Type B pancreatic cell (in vitro differentiated cells): ENCODE measurements around the gene SLC7A7. TPM values are rescaled to one million over a fixed set of nuclear protein-coding genes. Genes with fewer than 3 reads are reported as not detected.

Experiments used
- DNase-seq: peaks from one replicate; pipeline ENCODE4 v3.0.0; 2021; ENCODE audit warnings: mixed read lengths; ENCODE audit not compliant: unreplicated experiment; ENCODE audit errors: extremely low spot score
- H3K27ac Mint-ChIP-seq: 2 replicates; pipeline ENCODE4 v1.8.0; 2021; ENCODE audit warnings: mild to moderate bottlenecking, mixed read lengths
- H3K27me3 Mint-ChIP-seq: 2 replicates; pipeline ENCODE4 v1.8.0; 2021; ENCODE audit warnings: mixed read lengths
- H3K36me3 Mint-ChIP-seq: 2 replicates; pipeline ENCODE4 v1.8.0; 2021; ENCODE audit warnings: mixed read lengths
- H3K4me1 Mint-ChIP-seq: one replicate; pipeline ENCODE4 v1.8.0; 2021; ENCODE audit warnings: mixed read lengths; ENCODE audit not compliant: unreplicated experiment
- H3K4me3 Mint-ChIP-seq: 2 replicates; pipeline ENCODE4 v1.8.0; 2021; ENCODE audit warnings: mild to moderate bottlenecking, mixed read lengths
- H3K9me3 Mint-ChIP-seq: 2 replicates; pipeline ENCODE4 v1.8.0; 2021; ENCODE audit warnings: mixed read lengths
- total RNA-seq: library from RNA; stranded (reverse); gene quantifications from 2 replicates; pipeline ENCODE4 v1.2.1, GENCODE V29; 2021; ENCODE audit warnings: low replicate concordance
- TF ChIP-seq, protein P1 (sequence below): fragments of 200-600 bp; sonication (generic); conservative IDR thresholded peaks from 2 replicates; pipeline ENCODE4 v1.5.0; 2021; ENCODE audit warnings: antibody characterized with exemption, mild to moderate bottlenecking

Gene SLC7A7
- total RNA-seq, 1 donor from 2014 or later: 9.7 TPM

DNA sequence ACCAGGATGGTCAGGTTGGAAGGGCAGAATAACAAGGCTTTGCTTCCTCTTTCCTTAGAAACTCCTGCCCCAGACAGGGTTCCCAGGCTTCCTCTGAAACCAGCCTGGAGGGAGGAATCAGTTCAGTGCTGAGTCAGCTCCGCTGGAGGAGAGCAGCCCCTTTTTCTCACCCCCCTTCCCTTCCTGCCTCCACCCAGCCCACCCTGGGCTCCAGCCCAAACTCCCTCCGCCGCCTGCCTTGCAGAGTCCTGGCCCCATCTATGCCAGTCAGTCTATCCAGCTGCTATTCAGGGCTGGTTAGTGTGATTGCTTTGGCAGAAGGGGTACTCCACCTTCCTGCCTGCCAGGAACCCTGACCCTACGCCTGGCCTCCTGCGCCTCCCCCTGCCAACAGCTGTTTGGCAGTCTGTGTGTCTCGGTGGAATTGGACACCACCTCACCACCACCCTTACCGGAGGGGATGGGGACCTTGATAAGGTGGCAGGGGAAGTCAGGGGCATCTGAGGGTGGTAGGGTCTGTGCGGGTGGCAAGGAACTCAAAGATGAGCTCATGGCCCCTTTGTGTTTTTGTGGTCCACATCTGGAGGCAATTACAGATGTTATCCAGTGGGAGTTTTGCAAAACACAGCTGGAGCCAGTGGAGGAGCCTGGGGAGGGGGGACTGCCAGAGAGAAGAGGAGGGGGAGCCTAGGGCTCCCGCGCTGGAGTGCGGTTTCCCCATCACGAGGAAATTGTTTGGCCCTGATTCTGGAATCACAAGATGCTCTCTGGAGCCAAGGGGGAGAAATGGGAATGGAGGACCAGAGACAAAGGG lies 33.3 kb upstream of the SLC7A7 start:
- TF ChIP-seq, protein P1, sequence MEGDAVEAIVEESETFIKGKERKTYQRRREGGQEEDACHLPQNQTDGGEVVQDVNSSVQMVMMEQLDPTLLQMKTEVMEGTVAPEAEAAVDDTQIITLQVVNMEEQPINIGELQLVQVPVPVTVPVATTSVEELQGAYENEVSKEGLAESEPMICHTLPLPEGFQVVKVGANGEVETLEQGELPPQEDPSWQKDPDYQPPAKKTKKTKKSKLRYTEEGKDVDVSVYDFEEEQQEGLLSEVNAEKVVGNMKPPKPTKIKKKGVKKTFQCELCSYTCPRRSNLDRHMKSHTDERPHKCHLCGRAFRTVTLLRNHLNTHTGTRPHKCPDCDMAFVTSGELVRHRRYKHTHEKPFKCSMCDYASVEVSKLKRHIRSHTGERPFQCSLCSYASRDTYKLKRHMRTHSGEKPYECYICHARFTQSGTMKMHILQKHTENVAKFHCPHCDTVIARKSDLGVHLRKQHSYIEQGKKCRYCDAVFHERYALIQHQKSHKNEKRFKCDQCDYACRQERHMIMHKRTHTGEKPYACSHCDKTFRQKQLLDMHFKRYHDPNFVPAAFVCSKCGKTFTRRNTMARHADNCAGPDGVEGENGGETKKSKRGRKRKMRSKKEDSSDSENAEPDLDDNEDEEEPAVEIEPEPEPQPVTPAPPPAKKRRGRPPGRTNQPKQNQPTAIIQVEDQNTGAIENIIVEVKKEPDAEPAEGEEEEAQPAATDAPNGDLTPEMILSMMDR: no peak
- no peak for DNase-seq
- peaks cover under 1% of the 10 kb centered on the region for H3K36me3 Mint-ChIP-seq
- H3K27ac Mint-ChIP-seq: peak overlapping the region; percentile 84
- H3K27me3 Mint-ChIP-seq: no peaks in the 10 kb centered on the region
- no peaks in the 10 kb centered on the region for H3K9me3 Mint-ChIP-seq
- H3K4me1 Mint-ChIP-seq: peaks cover 27% of the 10 kb centered on the region
- peak overlapping the region; percentile 73 for H3K4me3 Mint-ChIP-seq

DNA sequence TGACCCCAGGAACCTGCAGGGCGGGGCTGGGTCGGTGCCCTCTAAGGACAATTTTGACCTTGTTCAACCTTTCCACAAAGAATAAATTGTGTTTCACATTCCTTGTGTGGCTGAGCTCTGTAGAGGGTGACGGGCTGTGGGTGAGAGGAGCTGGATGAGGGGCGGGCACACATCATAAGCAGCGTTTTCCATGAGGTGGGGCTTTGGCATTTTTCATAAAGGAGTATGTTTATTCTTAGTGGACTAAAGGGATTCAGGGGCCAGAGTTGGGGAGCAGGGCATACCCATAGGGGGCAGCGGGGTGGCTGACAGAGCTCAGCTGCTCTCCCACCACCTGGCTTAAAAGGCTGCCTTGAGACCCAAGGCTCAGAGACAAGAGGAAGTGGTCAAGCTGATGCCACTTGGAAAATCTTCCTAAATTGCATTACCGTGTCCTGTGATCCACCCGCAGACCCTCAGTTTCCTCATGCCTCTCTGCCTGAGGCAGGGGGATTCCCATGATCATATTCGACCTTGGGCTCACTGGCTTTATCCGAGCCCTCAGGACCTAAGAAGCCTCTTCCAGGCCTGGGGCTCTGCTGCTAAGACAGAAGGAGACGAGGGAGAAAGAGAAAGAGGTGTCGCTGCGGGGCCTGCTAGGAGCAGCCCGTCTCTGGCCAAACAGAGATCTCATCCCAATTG lies 32.6 kb upstream of the SLC7A7 start:
- Mint-ChIP-seq H3K9me3 (no peaks in the 10 kb centered on the region), H3K36me3 (peaks cover 3% of the 10 kb centered on the region), H3K27me3 (no peaks in the 10 kb centered on the region), H3K4me1 (peaks cover 21% of the 10 kb centered on the region), H3K27ac (peak overlapping the region; percentile 84), H3K4me3 (peak overlapping the region; percentile 73)
- no peak for DNase-seq
- TF ChIP-seq, protein P1: no peak

DNA sequence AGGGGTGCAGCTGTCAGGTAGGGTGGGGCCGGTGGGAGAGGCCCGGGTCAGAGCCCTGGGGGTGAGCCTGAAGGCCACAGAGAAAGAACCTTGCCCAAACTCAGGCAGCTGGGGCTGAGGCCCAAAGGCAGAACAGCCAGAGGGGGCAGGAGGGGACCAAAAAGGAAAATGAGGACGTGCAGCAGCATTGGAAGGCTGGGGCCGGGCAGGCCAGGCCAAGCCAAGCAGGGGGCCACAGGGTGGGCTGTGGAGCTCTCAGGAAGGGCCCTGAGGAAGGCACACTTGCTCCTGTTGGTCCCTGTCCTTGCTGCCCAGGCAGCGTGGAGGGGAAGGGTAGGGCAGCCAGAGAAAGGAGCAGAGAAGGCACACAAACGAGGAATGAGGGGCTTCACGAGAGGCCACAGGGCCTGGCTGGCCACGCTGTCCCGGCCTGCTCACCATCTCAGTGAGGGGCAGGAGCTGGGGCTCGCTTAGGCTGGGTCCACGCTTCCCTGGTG lies 31.6 kb upstream of the SLC7A7 start:
- H3K27me3 Mint-ChIP-seq: no peaks in the 10 kb centered on the region
- TF ChIP-seq, protein P1: no peak
- peaks cover 3% of the 10 kb centered on the region for H3K36me3 Mint-ChIP-seq
- no peak for DNase-seq
- peaks cover 19% of the 10 kb centered on the region for H3K4me1 Mint-ChIP-seq
- H3K4me3 Mint-ChIP-seq: no peak overlapping the region
- H3K27ac Mint-ChIP-seq: no peak overlapping the region
- no peaks in the 10 kb centered on the region for H3K9me3 Mint-ChIP-seq

DNA sequence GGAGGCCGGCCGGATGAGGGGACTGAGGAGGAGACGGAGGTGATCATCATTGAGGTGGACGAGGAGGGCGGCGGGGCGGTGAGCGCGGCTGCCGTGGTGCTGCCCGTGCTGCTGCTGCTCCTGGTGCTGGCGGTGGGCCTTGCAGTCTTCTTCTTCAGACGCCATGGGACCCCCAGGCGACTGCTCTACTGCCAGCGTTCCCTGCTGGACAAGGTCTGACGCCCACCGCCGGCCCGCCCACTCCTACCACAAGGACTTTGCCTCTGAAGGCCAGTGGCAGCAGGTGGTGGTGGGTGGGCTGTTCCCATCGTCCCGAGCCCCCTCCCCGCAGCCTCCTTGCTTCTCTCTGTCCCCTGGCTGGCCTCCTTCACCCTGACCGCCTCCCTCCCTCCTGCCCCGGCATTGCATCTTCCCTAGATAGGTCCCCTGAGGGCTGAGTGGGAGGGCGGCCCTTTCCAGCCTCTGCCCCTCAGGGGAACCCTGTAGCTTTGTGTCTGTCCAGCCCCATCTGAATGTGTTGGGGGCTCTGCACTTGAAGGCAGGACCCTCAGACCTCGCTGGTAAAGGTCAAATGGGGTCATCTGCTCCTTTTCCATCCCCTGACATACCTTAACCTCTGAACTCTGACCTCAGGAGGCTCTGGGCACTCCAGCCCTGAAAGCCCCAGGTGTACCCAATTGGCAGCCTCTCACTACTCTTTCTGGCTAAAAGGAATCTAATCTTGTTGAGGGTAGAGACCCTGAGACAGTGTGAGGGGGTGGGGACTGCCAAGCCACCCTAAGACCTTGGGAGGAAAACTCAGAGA lies 30.8 kb upstream of the SLC7A7 start:
- Mint-ChIP-seq H3K9me3 (no peaks in the 10 kb centered on the region), H3K27ac (no peak overlapping the region), H3K4me1 (peaks cover 19% of the 10 kb centered on the region), H3K4me3 (no peak overlapping the region), H3K27me3 (no peaks in the 10 kb centered on the region), H3K36me3 (peaks cover 8% of the 10 kb centered on the region)
- DNase-seq: no peak
- TF ChIP-seq, protein P1: no peak

DNA sequence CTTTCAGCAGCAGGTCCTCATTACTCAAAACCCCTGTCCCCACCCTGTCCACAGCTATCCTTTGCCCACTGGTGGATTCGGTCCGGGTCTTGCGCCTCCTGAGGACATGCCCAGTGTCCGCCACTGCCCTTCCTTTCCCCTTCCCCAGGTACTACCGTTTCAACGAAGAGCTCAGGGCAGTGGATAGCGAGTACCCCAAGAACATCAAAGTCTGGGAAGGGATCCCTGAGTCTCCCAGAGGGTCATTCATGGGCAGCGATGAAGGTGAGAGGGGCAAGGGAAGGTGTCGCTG lies 29.8 kb upstream of the SLC7A7 start:
- peaks cover 8% of the 10 kb centered on the region for H3K36me3 Mint-ChIP-seq
- TF ChIP-seq, protein P1: no peak
- H3K27ac Mint-ChIP-seq: no peak overlapping the region
- no peak overlapping the region for H3K4me3 Mint-ChIP-seq
- H3K27me3 Mint-ChIP-seq: no peaks in the 10 kb centered on the region
- H3K9me3 Mint-ChIP-seq: no peaks in the 10 kb centered on the region
- no peak for DNase-seq
- H3K4me1 Mint-ChIP-seq: peaks cover 19% of the 10 kb centered on the region
